ENCODE measurements around the gene TMEM214. TPM values are rescaled to one million over a fixed set of nuclear protein-coding genes. Genes with fewer than 3 reads are reported as not detected.

The TMEM214 gene
- total RNA-seq, 1 donor from 2014 or later = 68.0 TPM

GRCh38 chr2:27009083-27009482 is 23.7 kb upstream of the TMEM214 start:
- ATAC-seq (no peak), DNase-seq (no peak)
- H3K27ac ChIP-seq = no peak overlapping the region
- H3K4me3 ChIP-seq = no peak overlapping the region
- no peaks in the 10 kb centered on the region for H3K9me3 ChIP-seq
- peaks cover under 1% of the 10 kb centered on the region for H3K4me1 ChIP-seq
- no peak for TF ChIP-seq CTCF (IDR thresholded peaks at IDR 0.05)
- H3K27me3 ChIP-seq = no peaks in the 10 kb centered on the region
- intact Hi-C loops (cut with DNase I) = no loop called here
- no peaks in the 10 kb centered on the region for H3K36me3 ChIP-seq

DNA sequence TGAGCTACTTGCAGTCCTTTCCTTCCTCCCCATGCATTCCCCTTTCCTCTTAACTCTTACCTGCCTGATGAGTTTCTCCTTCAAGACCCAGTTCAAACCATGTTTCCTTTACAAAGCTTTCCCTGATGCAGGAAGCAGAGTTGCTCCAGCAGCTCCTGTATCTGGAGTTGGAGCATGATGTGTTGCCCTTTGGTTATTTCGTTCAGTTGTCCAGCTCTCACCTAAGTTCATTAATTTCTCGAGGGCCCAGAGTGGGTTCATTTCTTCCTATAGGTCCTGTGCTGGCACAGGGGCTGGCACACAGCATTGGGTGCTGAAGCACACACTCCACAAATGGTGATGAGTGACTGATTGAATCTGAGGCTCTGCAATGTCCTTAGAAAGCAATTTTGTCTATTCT is 23.0 kb upstream of the TMEM214 start:
- Histone ChIP-seq H3K27ac (no peak overlapping the region), H3K36me3 (no peaks in the 10 kb centered on the region), H3K9me3 (no peaks in the 10 kb centered on the region), H3K27me3 (no peaks in the 10 kb centered on the region), H3K4me3 (no peak overlapping the region), H3K4me1 (no peaks in the 10 kb centered on the region)
- DNase-seq (no peak), ATAC-seq (no peak)
- intact Hi-C loops (cut with DNase I) = loop anchor here (10.0 kb wide), 1 partner anchor 45 kb away; no protein-coding TSS in a partner anchor
- no peak for TF ChIP-seq CTCF (IDR thresholded peaks at IDR 0.05)

- H3K4me1 ChIP-seq = no peaks in the 10 kb centered on the region
- H3K9me3 ChIP-seq = no peaks in the 10 kb centered on the region
- no peak overlapping the region for H3K4me3 ChIP-seq
- no peaks in the 10 kb centered on the region for H3K27me3 ChIP-seq
- no peak overlapping the region for H3K27ac ChIP-seq
- DNase-seq (no peak), ATAC-seq (no peak)
- intact Hi-C loops (cut with DNase I) = loop anchor here (10.0 kb wide), 1 partner anchor 45 kb away; no protein-coding TSS in a partner anchor
- no peaks in the 10 kb centered on the region for H3K36me3 ChIP-seq
- TF ChIP-seq CTCF (IDR thresholded peaks at IDR 0.05) = no peak
Observed at GRCh38 chr2:27010139-27010538, 22.6 kb upstream of the TMEM214 start.

DNA sequence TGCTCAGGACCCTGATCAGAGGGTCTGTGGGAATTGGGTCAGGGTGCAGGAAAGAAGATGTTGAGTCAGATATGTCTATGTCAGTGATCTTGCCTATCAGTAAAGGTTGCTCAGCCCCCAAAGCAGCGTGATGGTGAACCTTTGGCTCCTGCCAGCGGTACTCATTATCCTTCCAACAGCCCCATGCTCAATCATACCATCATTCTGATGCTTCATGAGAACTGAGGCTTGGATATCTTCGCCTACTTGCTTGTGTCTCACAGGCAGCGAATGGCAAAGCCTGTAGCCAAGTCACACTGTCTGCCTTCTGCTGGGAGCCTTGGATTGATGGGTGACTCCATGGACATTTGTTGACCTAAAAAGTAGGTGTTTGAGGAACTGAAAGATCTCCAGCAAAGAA is 19.0 kb upstream of the TMEM214 start:
- H3K36me3 ChIP-seq = no peaks in the 10 kb centered on the region
- intact Hi-C loops (cut with DNase I) = loop anchor here (10.0 kb wide), 1 partner anchor 49 kb away; no protein-coding TSS in a partner anchor
- no peak for ATAC-seq
- no peak overlapping the region for H3K4me3 ChIP-seq
- TF ChIP-seq CTCF (IDR thresholded peaks at IDR 0.05) = no peak
- no peaks in the 10 kb centered on the region for H3K4me1 ChIP-seq
- no peak for DNase-seq
- H3K9me3 ChIP-seq = no peaks in the 10 kb centered on the region
- no peak overlapping the region for H3K27ac ChIP-seq
- no peaks in the 10 kb centered on the region for H3K27me3 ChIP-seq

GRCh38 chr2:27014771-27015433 is 17.9 kb upstream of the TMEM214 start:
- Histone ChIP-seq H3K27ac (no peak overlapping the region), H3K27me3 (no peaks in the 10 kb centered on the region), H3K9me3 (no peaks in the 10 kb centered on the region), H3K36me3 (no peaks in the 10 kb centered on the region), H3K4me3 (no peak overlapping the region), H3K4me1 (no peaks in the 10 kb centered on the region)
- ATAC-seq = no peak
- TF ChIP-seq CTCF (IDR thresholded peaks at IDR 0.05) = no peak
- no peak for DNase-seq
- intact Hi-C loops (cut with DNase I) = loop anchor here (10.0 kb wide), 1 partner anchor 50 kb away; no protein-coding TSS in a partner anchor

Data from upper lobe of right lung (tissue), 1 donor.